Pancreas (tissue), 10 donors: Measurements from ENCODE around the gene LEF1. TPM values are rescaled to one million over a fixed set of nuclear protein-coding genes. Genes with fewer than 3 reads are reported as not detected.
"Not testable (repeated sequence)": the region's sequence is repeated elsewhere in the genome, so short reads cannot be mapped to it uniquely, and the experiment has no call there.

Source experiments
- ATAC-seq, 4 donors: fragments of 200-7000 bp; cut with Tn5 transposase; one replicate each; pipeline versions ENCODE4 v1.8.0 to v1.9.1; 2020; ENCODE audit warnings: mild to moderate bottlenecking in 4 of 4, moderate library complexity in 4 of 4
- DNase-seq, 6 donors: peaks; one replicate each; pipeline ENCODE4 v3.0.0-alpha.2; 2020
- FAIRE-seq: peaks from 2 replicates; lab custom pipeline; 2012; peaks lifted over from hg19 to GRCh38; lab: Jason Lieb, UNC
- H3K27ac ChIP-seq, 4 donors: fragments of 200-600 bp; sonication (generic); 1 replicate in 3 of 4; 2 replicates in 1 of 4; pipeline versions ENCODE4 v1.5.0 to v1.8.0; 2020
- H3K27me3 ChIP-seq, 4 donors: fragments of 200-600 bp; one replicate each; pipeline ENCODE4 v1.8.0; 2021
- H3K36me3 ChIP-seq, 3 donors: fragments of 200-600 bp; sonication (generic) in 1 of 3; one replicate each; pipeline versions ENCODE4 v1.5.0 to v1.8.0; 2020 to 2021
- H3K4me1 ChIP-seq, 3 donors: fragments of 200-600 bp; one replicate each; pipeline ENCODE4 v1.8.0; 2021
- H3K4me3 ChIP-seq, 4 donors: fragments of 200-600 bp; sonication (generic) in 2 of 4; one replicate each; pipeline versions ENCODE4 v1.5.0 to v1.8.0; 2020 to 2021
- H3K9me3 ChIP-seq, 4 donors: fragments of 200-600 bp; one replicate each; pipeline ENCODE4 v1.8.0; 2021
- WGBS, 2 donors: extraction: QIAGEN DNeasy Blood & Tissue Kit; methylation state at CpG; one replicate each; pipeline ENCODE4 v1.1.7; 2013; 5-methylcytosine and 5-hydroxymethylcytosine counted together
- intact Hi-C, 3 donors: fragments of 100-400 bp; cut with DNase I; formaldehyde crosslinking; loops; one replicate each; pipeline versions ENCODE4 v1.11.1 to v1.14.2; 2022
- polyA plus RNA-seq, 2 donors: library from polyadenylated mRNA; stranded (reverse); fragments of 200-250 nt; gene quantifications; one replicate each; pipeline ENCODE4 v1.2.3, GENCODE V29; 2013
- total RNA-seq, 6 donors: library from RNA; stranded (reverse); fragmentation: NEBNext Ultra II Directional in 4 of 6; extraction: Animal tissue kit (Norgen Biotek cat#: 25700) in 4 of 6; gene quantifications; one replicate each; pipeline versions ENCODE4 v1.2.1 to v1.2.4, GENCODE V29; 2021 to 2023
- TF ChIP-seq, protein P1 (sequence below), 4 donors: fragments of 200-600 bp; sonication (generic) in 3 of 4; IDR thresholded peaks; one replicate each; pipeline versions ENCODE4 v1.5.0 to v1.8.0; 2021; ENCODE audit warnings: antibody characterized with exemption in 4 of 4
- donor health status: healthy with polysubstance abuse.
- donor health status: DM: no; HTN: no; CAD: no; lungs with moderate emphysema.
- donor health status: DM: no; HTN: no; CAD: no.
- donor health status: control.
- donor health status: control.
- donor health status: Bipolar disorder and iron deficiency.
- donor health status: DM: yes; HTN: yes; CAD: no.
- donor health status: DM: no; HTN: no; CAD: no.
- donor health status: DM: no; HTN: no; CAD: no.
- donor health status: DM: yes; HTN: yes; CAD: no.

LEF1 gene
- total and polyA plus RNA-seq, 8 donors, result 0.28 to 3.5 (median 0.86) TPM

DNA sequence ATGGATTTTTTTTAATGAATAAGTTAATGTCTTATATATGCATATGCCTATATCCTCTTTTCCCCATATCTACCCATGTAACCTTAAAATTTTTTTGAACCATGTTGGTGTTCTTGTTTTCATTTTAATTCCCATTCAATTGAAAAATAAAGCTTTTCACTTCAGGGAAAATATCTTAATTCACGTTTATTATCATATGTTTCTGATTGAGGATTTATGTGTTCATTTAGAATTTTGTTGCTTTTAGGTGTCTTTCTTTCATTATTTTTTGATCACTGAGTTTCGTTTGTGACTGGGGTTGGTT, 149.9 kb downstream of the LEF1 start:
- no peaks in the 10 kb centered on the region for H3K9me3 ChIP-seq
- ATAC-seq (no peak), DNase-seq (no peak), FAIRE-seq (no peak)
- TF ChIP-seq, protein P1, sequence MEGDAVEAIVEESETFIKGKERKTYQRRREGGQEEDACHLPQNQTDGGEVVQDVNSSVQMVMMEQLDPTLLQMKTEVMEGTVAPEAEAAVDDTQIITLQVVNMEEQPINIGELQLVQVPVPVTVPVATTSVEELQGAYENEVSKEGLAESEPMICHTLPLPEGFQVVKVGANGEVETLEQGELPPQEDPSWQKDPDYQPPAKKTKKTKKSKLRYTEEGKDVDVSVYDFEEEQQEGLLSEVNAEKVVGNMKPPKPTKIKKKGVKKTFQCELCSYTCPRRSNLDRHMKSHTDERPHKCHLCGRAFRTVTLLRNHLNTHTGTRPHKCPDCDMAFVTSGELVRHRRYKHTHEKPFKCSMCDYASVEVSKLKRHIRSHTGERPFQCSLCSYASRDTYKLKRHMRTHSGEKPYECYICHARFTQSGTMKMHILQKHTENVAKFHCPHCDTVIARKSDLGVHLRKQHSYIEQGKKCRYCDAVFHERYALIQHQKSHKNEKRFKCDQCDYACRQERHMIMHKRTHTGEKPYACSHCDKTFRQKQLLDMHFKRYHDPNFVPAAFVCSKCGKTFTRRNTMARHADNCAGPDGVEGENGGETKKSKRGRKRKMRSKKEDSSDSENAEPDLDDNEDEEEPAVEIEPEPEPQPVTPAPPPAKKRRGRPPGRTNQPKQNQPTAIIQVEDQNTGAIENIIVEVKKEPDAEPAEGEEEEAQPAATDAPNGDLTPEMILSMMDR (IDR thresholded peaks at IDR 0.05), result peak in 1 of 4 donors; percentile 3
- peaks cover 0 to 25% (median 0%) of the 10 kb centered on the region in 3 donors for H3K36me3 ChIP-seq
- H3K4me1 ChIP-seq, result no peaks in the 10 kb centered on the region
- H3K27me3 ChIP-seq, result no peaks in the 10 kb centered on the region
- intact Hi-C loops, result no loop called here
- H3K27ac ChIP-seq, result no peak overlapping the region
- no peak overlapping the region for H3K4me3 ChIP-seq
- WGBS, 2 donors, result 41 to 45% methylated on average over 2 of the region's 2 CpGs

GRCh38 chr4:108018040-108018883, 150.5 kb downstream of the LEF1 start:
- Histone ChIP-seq H3K27ac (no peak overlapping the region), H3K9me3 (no peaks in the 10 kb centered on the region), H3K27me3 (no peaks in the 10 kb centered on the region), H3K36me3 (peaks cover 0 to 21% (median 0%) of the 10 kb centered on the region in 3 donors), H3K4me1 (no peaks in the 10 kb centered on the region), H3K4me3 (no peak overlapping the region)
- intact Hi-C loops, result no loop called here
- WGBS, 2 donors, result 36 to 39% methylated on average over 8 of the region's 8 CpGs
- TF ChIP-seq, protein P1 (IDR thresholded peaks at IDR 0.05), result peak; percentile 73 to 86 (median 76)
- ATAC-seq (peak; percentile 81 to 94 (median 90)), DNase-seq (peak; percentile 56 to 87 (median 76)), FAIRE-seq (peak; percentile 73)

DNA sequence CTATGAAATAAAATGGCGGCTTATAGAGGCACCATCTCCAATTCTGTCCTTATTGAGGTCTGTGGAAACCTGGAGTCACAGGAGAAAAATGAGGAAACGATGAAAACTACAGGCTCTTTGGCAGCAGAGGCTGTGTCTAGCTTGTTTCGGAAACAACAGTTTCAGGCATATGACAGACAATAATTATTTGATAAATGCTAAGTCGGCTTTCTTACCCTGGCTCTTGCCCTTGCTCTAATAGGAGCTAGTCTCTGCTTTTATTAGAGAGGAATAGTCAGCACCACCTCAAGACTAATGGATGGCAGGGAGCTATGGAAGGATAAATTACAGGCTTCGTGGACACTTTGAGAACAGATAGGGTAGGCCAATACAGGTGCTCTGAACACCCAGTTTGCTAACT, 154.8 kb downstream of the LEF1 start:
- Histone ChIP-seq H3K4me1 (no peaks in the 10 kb centered on the region), H3K27me3 (no peaks in the 10 kb centered on the region), H3K36me3 (peaks cover 0 to 19% (median 0%) of the 10 kb centered on the region in 3 donors), H3K9me3 (no peaks in the 10 kb centered on the region), H3K27ac (no peak overlapping the region), H3K4me3 (no peak overlapping the region)
- 93 to 98% methylated on average over 5 of the region's 5 CpGs for WGBS, 2 donors
- DNase-seq (no peak), ATAC-seq (no peak), FAIRE-seq (no peak)
- TF ChIP-seq, protein P1 (IDR thresholded peaks at IDR 0.05), result no peak
- intact Hi-C loops, result no loop called here

- Histone ChIP-seq H3K27me3 (no peaks in the 10 kb centered on the region), H3K36me3 (peaks cover 0 to 19% (median 0%) of the 10 kb centered on the region in 3 donors), H3K27ac (no peak overlapping the region), H3K9me3 (no peaks in the 10 kb centered on the region), H3K4me3 (no peak overlapping the region), H3K4me1 (no peaks in the 10 kb centered on the region)
- DNase-seq (no peak), FAIRE-seq (no peak), ATAC-seq (no peak)
- intact Hi-C loops, result no loop called here
- TF ChIP-seq, protein P1 (IDR thresholded peaks at IDR 0.05), result no peak
Observed at GRCh38 chr4:108013327-108013726, 155.4 kb downstream of the LEF1 start.

DNA sequence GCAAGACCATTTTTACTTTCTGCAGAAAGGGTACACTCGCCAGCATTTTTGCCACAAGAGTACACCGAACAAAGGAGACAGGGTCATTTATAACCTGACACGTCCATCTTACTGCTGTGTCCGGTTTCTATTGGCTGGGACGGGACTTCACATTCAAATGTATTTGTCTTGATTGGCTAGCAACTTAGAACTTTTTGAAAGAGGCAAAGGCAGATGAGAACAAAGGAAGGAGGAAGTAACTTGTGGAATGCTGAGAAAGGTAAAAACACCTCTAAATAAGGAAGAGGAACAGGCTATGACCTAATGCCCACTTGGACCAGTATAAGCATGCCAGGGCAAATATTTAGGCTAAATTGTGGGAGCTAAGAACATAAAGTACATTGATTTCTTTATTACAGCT, 156.3 kb downstream of the LEF1 start:
- DNase-seq, H3K27me3 ChIP-seq, H3K9me3 ChIP-seq, FAIRE-seq, intact Hi-C loops, ATAC-seq, H3K4me1 ChIP-seq, H3K27ac ChIP-seq, H3K4me3 ChIP-seq: not testable (repeated sequence)
- 94 to 95% methylated on average over 5 of the region's 5 CpGs for WGBS, 2 donors
- peaks cover 0 to 19% (median 0%) of the 10 kb centered on the region in 3 donors for H3K36me3 ChIP-seq
